Measurements from ENCODE around the gene MXD4. TPM values are rescaled to one million over a fixed set of nuclear protein-coding genes. Genes with fewer than 3 reads are reported as not detected.

The MXD4 gene
- total and polyA plus RNA-seq, 2 of the 13 experiments (the other 11 are each of a cell fraction or from before 2014, with no cell fraction given), result 29.0 to 31.3 TPM

DNA sequence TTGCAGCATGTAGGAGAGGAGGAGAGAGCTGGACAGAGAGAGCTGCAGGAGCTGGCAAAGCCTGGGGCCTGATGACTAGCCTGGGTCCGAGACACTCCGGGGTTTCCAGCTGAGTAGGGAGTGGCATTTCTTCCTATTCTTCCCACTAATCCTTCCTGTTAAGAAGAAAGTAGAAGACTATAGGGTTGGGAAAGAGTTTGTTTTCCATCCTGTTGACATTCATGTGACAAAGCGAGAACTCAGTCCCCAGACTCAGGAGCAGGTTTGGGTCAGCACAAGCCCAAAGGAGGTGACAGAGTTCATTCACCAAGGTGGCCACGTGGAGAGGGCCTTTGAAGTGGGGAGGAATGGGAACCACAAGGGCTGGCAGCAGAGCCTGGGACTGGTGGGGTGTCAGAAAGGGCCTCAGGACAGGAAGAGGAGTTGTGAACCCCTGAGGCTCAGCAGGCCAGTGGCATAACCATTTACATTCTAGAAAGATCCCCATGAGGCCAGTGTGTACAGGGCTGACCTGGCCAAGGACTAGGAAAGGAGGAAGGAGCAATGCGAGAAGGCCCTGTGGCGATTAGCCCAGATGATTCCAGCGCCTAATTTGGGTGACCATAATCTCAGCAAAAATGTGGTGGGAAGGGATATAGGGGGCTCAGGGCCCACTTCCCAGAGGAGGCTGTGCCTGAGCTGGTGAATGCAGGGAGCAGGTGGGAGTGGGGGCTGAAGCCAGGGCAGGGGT is 16.7 kb downstream of the MXD4 start (continued):
- TF ChIP-seq, protein P1, sequence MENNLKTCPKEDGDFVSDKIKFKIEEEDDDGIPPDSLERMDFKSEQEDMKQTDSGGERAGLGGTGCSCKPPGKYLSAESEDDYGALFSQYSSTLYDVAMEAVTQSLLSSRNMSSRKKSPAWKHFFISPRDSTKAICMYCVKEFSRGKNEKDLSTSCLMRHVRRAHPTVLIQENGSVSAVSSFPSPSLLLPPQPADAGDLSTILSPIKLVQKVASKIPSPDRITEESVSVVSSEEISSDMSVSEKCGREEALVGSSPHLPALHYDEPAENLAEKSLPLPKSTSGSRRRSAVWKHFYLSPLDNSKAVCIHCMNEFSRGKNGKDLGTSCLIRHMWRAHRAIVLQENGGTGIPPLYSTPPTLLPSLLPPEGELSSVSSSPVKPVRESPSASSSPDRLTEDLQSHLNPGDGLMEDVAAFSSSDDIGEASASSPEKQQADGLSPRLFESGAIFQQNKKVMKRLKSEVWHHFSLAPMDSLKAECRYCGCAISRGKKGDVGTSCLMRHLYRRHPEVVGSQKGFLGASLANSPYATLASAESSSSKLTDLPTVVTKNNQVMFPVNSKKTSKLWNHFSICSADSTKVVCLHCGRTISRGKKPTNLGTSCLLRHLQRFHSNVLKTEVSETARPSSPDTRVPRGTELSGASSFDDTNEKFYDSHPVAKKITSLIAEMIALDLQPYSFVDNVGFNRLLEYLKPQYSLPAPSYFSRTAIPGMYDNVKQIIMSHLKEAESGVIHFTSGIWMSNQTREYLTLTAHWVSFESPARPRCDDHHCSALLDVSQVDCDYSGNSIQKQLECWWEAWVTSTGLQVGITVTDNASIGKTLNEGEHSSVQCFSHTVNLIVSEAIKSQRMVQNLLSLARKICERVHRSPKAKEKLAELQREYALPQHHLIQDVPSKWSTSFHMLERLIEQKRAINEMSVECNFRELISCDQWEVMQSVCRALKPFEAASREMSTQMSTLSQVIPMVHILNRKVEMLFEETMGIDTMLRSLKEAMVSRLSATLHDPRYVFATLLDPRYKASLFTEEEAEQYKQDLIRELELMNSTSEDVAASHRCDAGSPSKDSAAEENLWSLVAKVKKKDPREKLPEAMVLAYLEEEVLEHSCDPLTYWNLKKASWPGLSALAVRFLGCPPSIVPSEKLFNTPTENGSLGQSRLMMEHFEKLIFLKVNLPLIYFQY (CRISPR knock-in tag; IDR thresholded peaks at IDR 0.05; ENCODE audit: borderline replicate concordance), result peak; percentile 85; the same call in 1 of the 2 replicates
- TF ChIP-seq SMARCC2 (IDR thresholded peaks at IDR 0.05) (no peak), AHR (CRISPR knock-in tag; IDR thresholded peaks at IDR 0.05) (no peak), TBX2 (CRISPR knock-in tag; IDR thresholded peaks at IDR 0.05; ENCODE audit: borderline replicate concordance) (peak; percentile 66; the same call in 1 of the 2 replicates), RARA (CRISPR knock-in tag; IDR thresholded peaks at IDR 0.05) (peak; percentile 89), GATAD2A (CRISPR knock-in tag; IDR thresholded peaks at IDR 0.05) (peak; percentile 59), ZNF253 (CRISPR knock-in tag; IDR thresholded peaks at IDR 0.05; ENCODE audit: borderline replicate concordance) (no peak), TOPORS (CRISPR knock-in tag; IDR thresholded peaks at IDR 0.05) (no peak), SOX13 (IDR thresholded peaks at IDR 0.05) (no peak), SOX13 (CRISPR knock-in tag; conservative IDR thresholded peaks at IDR 0.05 in 1 of 2, IDR thresholded peaks at IDR 0.05 in 1 of 2) (peak in 1 of 2 experiments; percentile 51; a peak in 2 of 4 replicates), ZNF775 (CRISPR knock-in tag; IDR thresholded peaks at IDR 0.05; ENCODE audit: borderline replicate concordance) (no peak), SETDB1 (CRISPR knock-in tag; IDR thresholded peaks at IDR 0.05; ENCODE audit: borderline replicate concordance) (no peak), ZNF326 (CRISPR knock-in tag; IDR thresholded peaks at IDR 0.05; ENCODE audit: borderline replicate concordance) (no peak), ZMYM3 (CRISPR knock-in tag; IDR thresholded peaks at IDR 0.05) (no peak), FOXA3 (CRISPR knock-in tag; IDR thresholded peaks at IDR 0.05) (peak; percentile 45; the same call in 1 of the 2 replicates)
- TF ChIP-seq, protein P2, sequence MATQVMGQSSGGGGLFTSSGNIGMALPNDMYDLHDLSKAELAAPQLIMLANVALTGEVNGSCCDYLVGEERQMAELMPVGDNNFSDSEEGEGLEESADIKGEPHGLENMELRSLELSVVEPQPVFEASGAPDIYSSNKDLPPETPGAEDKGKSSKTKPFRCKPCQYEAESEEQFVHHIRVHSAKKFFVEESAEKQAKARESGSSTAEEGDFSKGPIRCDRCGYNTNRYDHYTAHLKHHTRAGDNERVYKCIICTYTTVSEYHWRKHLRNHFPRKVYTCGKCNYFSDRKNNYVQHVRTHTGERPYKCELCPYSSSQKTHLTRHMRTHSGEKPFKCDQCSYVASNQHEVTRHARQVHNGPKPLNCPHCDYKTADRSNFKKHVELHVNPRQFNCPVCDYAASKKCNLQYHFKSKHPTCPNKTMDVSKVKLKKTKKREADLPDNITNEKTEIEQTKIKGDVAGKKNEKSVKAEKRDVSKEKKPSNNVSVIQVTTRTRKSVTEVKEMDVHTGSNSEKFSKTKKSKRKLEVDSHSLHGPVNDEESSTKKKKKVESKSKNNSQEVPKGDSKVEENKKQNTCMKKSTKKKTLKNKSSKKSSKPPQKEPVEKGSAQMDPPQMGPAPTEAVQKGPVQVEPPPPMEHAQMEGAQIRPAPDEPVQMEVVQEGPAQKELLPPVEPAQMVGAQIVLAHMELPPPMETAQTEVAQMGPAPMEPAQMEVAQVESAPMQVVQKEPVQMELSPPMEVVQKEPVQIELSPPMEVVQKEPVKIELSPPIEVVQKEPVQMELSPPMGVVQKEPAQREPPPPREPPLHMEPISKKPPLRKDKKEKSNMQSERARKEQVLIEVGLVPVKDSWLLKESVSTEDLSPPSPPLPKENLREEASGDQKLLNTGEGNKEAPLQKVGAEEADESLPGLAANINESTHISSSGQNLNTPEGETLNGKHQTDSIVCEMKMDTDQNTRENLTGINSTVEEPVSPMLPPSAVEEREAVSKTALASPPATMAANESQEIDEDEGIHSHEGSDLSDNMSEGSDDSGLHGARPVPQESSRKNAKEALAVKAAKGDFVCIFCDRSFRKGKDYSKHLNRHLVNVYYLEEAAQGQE (IDR thresholded peaks at IDR 0.05; ENCODE audit: borderline replicate concordance in 1 of 2, low read depth in 1 of 2, low read length in 2 of 2), result no peak
- TF ChIP-seq, protein P3, sequence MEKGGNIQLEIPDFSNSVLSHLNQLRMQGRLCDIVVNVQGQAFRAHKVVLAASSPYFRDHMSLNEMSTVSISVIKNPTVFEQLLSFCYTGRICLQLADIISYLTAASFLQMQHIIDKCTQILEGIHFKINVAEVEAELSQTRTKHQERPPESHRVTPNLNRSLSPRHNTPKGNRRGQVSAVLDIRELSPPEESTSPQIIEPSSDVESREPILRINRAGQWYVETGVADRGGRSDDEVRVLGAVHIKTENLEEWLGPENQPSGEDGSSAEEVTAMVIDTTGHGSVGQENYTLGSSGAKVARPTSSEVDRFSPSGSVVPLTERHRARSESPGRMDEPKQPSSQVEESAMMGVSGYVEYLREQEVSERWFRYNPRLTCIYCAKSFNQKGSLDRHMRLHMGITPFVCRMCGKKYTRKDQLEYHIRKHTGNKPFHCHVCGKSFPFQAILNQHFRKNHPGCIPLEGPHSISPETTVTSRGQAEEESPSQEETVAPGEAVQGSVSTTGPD (CRISPR knock-in tag; IDR thresholded peaks at IDR 0.05), result no peak

Data from HepG2 (cell line).